Measurements from ENCODE around the gene COX6A2.
"Not testable (repeated sequence)": the region's sequence is repeated elsewhere in the genome, so short reads cannot be mapped to it uniquely, and the experiment has no call there.

Gene COX6A2

GRCh38 chr16:31461921-31462804 lies 34.0 kb upstream of the COX6A2 start:
- no peak for DNase-seq

- no peak for DNase-seq
Measured at GRCh38 chr16:31461201-31461920, 33.2 kb upstream of the COX6A2 start.

- peak; percentile 60 for DNase-seq
Measured at GRCh38 chr16:31460582-31461002, 32.4 kb upstream of the COX6A2 start.

GRCh38 chr16:31459687-31460581 lies 31.8 kb upstream of the COX6A2 start:
- DNase-seq: peak; percentile 100

GRCh38 chr16:31458844-31459686 lies 30.9 kb upstream of the COX6A2 start, which contains the start of gene ARMC5:
Gene ARMC5, plus strand, starts transcription at chr16:31459501. Its CDS starts 24 bp downstream, at chr16:31459525.
- peak; percentile 95 for DNase-seq

- no peak for DNase-seq
Measured at GRCh38 chr16:31458073-31458843, 30.1 kb upstream of the COX6A2 start.

- DNase-seq: no peak
Measured at GRCh38 chr16:31456988-31457360, 28.8 kb upstream of the COX6A2 start.

- no peak for DNase-seq
Measured at GRCh38 chr16:31455601-31456314, 27.6 kb upstream of the COX6A2 start.

- no peak for DNase-seq
Measured at GRCh38 chr16:31453255-31454204, 25.4 kb upstream of the COX6A2 start.

- peak; percentile 74 for DNase-seq
Measured at GRCh38 chr16:31452631-31453106, 24.5 kb upstream of the COX6A2 start.

- peak; percentile 13 for DNase-seq
Measured at GRCh38 chr16:31451681-31452351, 23.7 kb upstream of the COX6A2 start.

- DNase-seq: no peak
Measured at GRCh38 chr16:31451201-31451600, 23.0 kb upstream of the COX6A2 start.

GRCh38 chr16:31445931-31446330 lies 17.8 kb upstream of the COX6A2 start:
- not testable (repeated sequence) for DNase-seq

GRCh38 chr16:31441956-31442355 lies 13.8 kb upstream of the COX6A2 start:
- no peak for DNase-seq

GRCh38 chr16:31440516-31441184 lies 12.5 kb upstream of the COX6A2 start:
- no peak for DNase-seq

GRCh38 chr16:31439519-31439918 lies 11.4 kb upstream of the COX6A2 start:
- no peak for DNase-seq

- DNase-seq: not testable (repeated sequence)
Measured at GRCh38 chr16:31439023-31439422, 10.9 kb upstream of the COX6A2 start.

GRCh38 chr16:31438414-31438813 lies 10.3 kb upstream of the COX6A2 start:
- no peak for DNase-seq
